HG02798 (cell line): ENCODE data around the gene TUBA1A.
A peak's percentile ranks its signal among the peaks of the same experiment; 100 is the strongest.
"Not testable (repeated sequence)": the region's sequence is repeated elsewhere in the genome, so short reads cannot be mapped to it uniquely, and the experiment has no call there.

Experiments used
- ATAC-seq: cut with Tn5 transposase; IDR thresholded peaks from one replicate; pipeline ENCODE4 v1.9.1; 2021; ENCODE audit warnings: mild to moderate bottlenecking; ENCODE audit not compliant: unreplicated experiment, poor library complexity

Gene TUBA1A

DNA sequence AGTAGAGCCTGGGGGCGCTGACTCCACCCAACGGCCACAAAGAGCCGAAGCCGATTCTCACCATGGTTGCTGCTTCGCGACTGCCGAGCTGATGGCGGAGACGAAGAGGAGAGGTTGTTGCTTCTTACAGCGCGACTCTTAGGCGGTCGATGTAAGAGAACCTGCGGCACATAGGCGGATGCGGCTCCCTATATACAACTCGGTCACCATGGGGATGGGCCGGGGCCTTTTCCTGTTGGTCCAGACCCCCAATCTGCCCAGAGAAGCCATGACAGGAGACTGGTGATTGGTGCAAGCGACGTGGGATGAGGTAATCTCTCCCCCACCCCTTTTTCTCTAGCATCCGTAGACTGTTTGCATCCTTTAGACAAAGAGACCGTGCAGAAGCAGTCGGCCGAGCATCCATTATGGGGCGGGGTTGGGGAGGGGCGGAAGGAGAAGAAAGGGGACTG is at the start of gene TUBA1A:
TSS of gene TUBA1A (minus strand) at position 165 of the 452 bp plus-strand sequence. CDS start at position 64, 101 bp downstream.
- peak; percentile 82 for ATAC-seq

DNA sequence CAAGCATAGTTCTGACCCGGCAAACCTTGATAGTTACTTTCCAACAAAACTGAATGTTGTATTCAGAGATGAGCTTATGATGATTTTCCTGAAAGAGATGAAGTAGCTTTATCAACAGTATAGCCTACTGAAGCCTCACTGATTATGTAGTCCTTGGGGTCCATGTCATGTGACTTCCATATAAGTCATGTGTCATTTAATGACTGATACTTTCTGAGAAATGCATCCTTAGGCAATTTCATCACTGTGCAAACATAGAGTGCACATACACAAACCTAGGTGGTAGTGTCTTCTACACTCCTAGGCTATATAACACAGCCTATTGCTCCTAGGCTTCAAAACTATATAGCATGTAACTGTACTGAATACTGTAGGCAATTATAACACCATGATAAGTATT is 47.5 kb upstream of the TUBA1A start:
- no peak for ATAC-seq

DNA sequence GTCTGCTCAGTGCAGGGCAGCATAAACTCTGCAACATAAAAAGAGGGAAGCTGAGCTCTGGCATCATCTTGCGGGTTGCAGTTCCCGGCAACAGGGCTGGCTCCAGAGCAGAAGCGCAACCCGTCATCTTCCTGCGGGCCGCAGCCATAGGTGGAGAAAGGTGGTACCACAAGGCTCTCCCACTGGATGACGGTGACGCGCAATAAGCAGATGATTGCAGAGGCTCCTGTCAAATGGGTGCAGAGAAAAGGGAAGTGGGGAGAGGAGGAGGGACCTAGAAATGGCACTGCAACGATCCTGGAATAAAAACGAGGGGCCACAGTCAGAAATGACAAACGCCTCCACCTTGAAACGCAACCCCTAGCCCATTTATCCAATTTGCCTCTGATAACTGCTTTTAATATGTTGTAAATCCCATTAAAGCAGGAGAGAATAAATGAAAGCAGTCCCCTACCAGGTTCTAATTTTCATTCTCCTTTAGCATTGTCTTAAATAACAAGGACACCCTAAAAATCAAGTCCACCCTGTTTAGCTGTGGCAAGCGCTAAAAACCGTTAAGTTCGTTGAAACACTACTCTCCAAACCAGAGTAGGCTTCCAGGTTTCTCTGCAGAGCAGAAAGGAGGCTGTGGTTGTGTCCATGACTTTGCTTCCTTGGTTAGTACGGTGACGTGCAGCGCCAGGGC is 45.1 kb upstream of the TUBA1A start:
- ATAC-seq = no peak

DNA sequence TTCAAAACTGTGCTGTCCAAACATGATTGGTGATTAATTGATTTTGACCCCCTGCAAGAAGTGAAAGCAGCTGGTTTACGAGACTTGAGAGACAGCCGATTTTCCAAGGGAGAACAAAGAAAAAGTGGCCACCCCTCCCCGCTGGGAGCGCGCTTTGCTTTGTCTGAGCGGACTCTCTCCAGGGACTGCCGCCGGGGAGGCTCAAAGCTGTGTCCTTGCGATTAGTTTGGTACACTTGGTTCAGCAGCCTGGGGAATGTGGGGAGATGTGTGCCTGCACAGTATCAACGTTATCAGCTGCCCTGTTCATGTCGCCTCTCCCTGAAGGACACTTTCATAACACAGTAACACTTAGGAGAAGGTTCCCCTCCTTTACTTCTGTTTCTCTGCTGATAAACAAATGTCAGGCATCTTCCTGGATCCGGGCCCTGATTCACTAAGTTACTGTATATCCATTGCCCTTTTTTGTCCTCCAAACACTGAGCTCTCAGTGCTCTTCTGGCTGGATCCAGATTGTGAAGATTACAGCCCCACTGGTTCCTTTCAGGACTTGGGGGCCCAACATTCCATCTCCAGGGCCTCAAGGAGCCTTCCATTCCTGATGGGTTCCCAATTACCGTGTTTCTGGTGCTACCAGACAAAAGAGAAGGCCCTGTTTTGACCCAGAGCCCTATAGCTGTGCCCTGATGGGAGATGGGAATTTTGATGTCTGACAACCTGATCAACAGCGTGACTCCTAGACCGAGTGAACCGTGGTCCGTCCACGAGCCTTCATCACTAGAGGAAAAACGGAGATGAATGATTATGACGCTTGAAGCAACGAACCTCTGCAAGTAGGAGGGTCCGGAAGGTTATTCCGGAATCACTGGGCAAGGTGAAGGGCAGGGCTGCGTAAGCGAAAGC is 44.3 kb upstream of the TUBA1A start:
- no peak for ATAC-seq

DNA sequence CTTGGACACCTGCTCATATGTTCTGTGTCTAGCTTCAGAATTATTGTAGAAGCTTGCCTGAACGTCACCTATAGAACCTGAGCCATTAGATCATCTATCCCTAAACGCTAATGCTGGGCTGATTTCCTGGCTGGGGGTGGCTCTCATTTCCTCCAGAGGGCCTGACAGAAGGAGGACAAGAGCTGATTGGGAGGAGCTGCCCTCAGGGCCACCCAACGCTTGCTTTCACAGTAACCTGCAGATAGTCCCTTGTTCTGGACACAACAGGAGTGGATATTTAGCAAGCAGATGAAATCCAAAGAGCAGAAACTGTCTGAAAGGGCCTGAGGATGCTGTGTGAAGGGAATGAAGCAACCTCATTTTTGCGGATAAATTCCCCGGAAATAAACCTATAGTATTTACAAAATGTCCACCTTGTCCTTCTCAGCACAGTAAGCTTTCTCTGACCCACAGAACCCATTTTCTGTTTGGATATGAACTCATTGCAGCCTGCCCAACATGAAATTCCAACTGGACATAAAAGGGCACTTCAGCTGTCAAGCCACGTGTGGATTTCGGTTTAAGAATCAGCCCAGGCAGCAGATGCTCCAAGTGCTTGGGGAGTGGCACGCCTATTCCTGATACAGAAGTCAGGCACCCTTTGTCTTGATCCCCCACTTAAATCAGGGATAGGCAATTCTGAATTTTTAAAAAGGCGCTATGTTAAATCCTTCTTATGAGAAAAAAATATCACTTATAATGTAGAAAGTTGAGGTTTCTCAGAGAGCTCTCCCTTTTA is 43.2 kb upstream of the TUBA1A start:
- ATAC-seq = no peak

DNA sequence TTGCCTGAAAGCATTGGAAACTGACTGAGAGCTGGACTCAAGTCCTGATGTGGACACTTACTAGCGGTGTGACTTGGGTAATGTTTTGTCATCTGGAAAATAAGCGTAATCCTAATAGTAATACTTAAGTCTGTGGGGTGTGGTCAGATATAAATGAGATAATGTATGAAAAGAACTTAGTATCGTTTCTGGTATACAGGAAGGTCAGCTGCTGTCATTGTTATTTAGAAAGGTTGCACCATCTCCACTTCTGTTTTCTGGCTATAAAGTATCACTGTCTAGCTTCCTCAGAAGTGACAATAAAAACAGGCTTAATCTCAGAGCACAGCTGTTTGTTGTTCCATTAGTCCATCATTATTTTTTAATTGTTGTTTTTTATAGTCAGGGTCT is 41.9 kb upstream of the TUBA1A start:
- no peak for ATAC-seq

DNA sequence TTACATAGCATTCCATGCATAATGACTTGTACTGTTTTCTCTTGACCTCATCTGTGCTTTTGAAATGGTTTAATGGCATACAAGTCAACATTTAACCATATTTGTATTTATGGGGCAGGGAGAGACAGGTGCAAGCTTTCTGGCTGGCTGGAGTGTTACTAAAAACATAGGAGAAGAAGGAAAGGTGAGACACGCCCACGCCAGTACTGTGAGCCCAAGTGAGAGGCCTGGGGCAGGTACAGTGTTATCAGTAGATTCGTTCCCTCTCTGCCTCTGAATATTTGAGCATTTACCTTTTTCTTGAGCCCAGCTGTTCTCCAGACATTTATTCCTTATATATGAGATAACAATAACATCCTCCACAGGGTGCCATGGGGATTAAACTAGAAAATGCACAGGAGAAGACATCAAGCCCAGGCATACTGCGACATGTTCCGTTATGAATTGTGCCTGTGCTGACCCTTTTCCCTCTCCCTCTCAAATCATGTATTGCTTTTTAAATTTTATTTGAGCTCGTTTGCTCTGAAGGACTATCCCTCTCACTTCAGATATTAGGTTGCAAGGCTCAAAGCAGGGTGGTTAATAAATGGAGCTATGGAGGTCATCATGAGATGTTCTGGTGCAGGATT is 41.4 kb upstream of the TUBA1A start:
- no peak for ATAC-seq

DNA sequence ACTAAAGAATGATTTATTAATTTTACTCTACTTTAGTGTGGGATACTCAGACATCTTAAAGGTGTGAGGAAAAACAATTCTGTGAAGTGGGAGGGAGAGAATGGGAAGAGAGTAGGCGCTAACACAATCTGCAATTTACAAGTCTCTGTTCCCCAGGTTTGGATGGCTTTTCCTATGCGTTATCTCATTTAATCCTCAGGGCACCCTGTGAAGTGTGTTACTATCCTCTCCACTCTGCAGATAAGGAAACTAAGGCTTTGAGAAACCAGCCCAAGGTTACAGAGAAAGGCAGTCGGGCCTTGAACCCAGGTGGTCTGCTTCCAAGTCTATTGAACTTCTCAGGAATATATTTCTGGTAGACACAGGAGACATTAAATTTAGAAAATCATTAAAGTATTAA is 39.8 kb upstream of the TUBA1A start:
- no peak for ATAC-seq

DNA sequence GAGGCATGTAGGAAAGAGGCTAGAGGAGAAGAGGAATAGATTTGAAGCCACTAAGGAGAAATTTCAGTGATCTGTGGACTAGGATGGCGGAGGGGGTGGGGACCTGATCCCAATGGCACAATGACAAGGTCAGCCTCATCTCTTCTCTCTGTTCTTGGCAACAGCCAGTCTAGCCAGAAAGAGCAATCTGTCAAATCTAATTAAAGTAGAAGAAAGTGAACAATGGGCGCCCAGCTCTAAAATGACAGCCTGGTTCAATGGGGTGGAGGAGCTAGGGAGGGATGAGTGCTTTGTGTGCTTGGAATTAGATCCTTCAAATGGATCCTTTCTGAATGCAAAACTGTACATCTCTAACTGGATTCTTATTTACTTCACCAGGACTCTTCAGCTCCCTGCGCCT is 38.8 kb upstream of the TUBA1A start:
- ATAC-seq = no peak

DNA sequence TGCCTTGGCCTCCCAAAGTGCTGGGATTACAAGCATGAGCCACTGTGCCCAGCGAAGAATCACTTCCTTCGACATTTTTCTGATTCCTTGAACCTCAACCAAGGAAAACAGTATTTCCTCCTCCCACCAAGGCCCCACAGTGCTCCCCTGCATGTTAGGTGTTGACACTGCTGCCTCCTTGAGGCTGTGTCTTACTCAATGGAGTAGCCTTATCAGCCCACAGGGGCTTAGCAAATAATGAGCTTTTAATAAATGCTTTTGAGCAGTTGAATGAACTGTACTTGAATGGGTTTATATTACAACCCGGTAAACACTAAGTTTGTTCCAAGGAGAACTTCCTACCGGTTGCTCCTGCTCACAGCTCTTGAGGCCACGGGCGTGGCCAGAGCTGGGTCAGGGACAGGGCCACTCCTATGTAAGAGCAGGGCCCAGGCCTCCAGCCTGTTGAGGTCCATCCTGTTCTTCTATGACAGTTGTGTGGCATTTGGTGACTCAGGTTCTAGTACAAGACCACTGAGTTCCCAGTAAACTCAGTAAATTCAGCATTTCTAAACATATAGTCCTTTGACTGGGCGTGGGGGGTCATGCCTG is 36.8 kb upstream of the TUBA1A start:
- ATAC-seq = no peak

DNA sequence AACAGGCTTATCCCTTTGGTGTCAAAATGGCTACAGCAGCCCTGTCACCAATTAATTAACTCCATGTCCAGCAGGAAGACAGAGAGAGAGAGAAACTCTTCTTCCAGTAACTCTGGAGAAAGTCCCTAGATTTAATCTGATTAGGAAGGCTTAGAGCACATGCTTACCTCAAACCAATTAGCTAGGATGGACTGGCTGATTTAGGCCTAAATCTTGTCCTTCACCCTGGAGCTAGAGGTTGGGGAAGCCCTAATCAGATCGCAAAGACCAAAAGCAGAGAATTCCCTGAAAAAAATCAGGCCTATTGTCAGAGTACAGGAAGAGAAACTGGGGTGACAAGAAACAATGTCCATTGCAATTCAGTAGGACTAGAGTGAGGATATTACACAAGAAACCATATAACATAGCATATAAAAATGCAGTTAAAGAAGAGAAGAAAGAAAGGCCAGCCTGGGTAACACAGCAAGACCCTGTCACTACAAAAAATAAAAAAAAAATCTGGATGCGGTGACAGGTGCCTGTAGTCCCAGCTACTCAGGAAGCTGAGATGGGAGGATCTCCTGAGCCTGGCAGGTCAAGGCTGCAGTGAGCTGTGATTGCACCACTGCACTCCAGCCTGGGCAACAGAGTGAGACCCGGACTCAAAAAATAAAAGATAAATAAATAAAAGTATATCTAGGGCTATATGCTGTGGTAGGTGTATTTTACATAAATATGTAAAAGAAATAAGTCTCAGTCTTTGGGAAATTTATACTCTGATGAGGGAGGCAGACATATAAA is 34.9 kb upstream of the TUBA1A start:
- ATAC-seq = no peak

DNA sequence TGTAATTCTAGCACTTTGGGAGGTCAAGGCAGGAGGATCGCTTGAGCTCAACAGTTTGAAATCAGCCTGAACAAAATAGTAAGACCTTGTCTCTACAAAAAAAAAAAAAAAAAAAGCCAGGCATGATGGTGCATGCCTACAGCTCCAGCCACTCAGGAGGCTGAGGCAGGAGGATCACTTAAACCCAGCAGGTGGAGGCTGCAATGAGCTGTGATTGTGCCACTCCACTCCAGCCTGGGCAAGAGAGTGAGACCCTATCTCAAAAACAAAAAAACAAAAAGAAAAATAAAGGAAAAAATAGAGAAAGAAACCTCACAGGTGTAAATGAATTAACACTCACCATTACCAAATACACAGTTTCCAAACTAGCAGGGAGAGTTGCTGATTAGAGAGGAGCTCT is 34.2 kb upstream of the TUBA1A start:
- no peak for ATAC-seq

DNA sequence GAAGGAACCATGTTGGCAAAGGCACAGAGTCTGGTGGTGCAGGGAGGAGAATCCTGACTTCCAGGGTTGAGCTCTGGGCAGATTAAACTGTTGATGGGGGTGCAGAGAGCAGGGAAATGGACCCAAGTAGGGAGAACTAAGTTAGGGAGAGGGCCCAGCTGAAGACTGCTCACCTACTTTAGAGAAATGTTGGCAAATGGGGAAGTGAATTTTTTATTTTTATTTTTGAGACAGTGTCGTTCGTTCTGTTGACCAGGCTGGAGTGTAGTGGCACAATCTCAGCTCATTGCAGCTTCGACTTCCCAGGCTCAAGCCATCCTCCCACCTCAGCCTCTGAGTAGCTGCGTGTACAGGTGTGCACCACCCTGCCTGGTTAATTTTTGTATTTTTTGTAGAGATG is 32.1 kb upstream of the TUBA1A start:
- no peak for ATAC-seq

DNA sequence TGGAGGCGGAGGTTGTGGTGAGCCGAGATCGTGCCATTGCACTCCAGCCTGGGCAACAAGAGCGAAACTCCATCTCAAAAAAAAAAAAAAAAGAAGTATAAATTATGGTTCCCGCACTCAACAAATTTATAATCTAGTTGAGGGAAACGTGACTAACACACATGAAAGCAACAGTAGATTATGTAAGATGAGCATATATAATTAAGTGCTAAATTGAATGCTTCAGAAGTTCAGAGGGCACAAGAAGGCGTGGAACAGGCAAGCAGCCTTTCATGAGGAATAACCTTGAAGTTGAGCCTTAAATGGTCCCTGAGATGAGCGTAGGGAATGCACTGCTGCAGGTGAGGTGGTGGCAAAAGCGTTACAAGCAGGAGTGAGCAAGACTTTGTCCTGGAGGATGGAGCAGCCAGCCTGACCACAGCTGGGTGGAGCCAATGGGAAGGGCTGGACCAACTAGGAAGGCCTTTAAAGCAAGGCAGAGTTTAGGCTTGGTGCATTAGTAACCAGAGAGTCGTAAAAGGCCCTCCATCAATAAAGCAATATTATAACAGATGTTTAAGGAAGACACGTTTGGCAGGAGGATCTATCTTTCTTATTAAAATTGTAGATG is 30.6 kb upstream of the TUBA1A start:
- ATAC-seq = no peak

DNA sequence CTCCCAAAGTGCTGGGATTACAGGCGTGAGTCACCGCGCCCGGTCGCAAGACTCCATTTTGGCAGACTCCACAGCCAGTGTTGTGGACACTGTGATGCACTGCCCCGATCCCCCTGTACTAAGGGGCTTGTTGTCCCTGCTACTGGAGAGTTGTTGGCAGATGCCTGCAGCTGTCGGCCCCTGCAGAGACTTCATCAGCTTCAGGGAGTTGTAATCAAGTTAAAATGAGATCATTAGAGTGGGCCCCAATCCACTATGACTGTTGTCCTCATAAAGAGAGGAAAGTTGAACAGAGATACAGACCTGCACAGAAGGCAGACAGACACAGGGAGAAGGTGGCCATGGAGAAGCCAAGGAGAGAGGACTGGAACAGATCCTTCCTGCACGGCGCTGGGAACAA is 23.7 kb upstream of the TUBA1A start:
- ATAC-seq = no peak

DNA sequence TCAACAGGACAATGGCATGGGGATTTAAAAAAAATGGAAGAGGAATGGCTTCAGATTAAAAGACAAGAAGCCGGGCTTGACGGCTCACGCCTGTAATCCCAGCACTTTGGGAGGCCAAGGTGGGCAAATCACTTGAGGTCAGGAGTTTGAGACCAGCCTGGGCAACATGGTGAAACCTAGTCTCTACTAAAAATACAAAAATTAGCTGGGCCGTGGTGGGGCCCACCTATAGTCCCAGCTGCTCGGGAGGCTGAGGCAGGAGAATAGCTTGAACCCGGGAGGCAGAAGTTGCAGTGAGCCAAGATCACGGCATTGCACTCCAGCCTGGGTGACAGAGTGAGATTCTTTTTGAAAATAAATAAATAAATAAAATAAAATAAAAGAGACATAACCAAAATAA is 21.8 kb upstream of the TUBA1A start:
- ATAC-seq = not testable (repeated sequence)

DNA sequence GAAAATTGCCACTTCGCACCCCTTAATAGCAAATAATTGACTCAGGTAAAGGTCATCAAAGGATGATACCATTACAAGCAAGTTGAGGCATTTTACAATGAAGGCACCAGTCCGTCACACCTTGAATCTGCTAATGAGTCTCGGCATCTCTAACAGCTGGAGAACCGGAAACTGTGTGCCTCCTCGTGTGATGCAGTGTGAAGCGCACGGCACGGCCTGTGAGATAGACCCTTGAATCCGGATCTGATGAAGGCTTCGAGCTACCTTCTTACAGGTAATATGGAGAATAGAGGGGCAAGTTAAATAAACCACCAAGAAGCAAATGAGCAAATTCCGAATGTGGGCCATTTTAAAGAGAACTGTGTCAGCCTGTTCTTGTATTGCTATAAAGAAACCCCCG is 19.8 kb upstream of the TUBA1A start:
- ATAC-seq = no peak

DNA sequence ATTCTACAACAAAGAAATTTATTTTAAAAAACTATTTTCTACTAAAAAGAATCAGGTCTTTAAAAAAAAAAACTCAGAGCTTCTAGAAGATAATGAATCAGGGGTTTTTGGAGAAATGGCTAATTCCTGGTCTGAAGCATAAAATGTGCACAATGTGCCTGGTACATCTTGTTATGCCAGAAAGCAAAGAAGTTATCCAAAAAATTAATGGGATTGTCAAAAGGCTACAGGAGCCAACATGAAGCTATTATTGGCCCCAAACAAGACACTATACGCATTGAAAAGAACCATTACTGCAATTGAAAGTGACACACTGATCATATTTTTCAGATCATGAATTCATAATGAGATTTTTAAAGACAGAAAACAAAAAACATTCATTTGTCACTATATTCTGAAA is 19.3 kb upstream of the TUBA1A start:
- no peak for ATAC-seq

DNA sequence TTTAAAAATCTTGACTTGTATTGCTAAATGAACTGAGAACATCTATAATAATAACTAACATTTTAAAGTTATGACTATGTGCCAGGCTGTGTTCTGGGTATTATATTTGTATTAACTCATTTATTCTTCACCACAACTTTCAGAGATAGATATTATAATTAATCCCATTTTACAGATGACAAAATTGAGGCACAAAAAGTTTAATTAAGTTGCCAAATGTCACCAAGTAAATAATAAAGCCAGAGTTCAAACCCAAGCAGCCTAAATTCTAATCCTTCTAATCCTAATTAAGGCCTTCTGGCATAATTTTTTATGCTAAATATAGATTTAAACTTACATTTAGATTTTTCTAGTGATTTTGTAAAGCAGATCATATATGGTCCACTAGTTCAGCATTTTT is 17.5 kb upstream of the TUBA1A start:
- no peak for ATAC-seq
